ENCODE data around the gene FBLIM1. TPM values are rescaled to one million over a fixed set of nuclear protein-coding genes. Genes with fewer than 3 reads are reported as not detected.
A peak's percentile ranks its signal among the peaks of the same experiment; 100 is the strongest.
"Not testable (repeated sequence)": the region's sequence is repeated elsewhere in the genome, so short reads cannot be mapped to it uniquely, and the experiment has no call there.

Gene FBLIM1
- total RNA-seq, 1 donor, result not detected

- Histone ChIP-seq H3K9me3 (ENCODE audit: low read depth, low read length) (no peaks in the 10 kb centered on the region), H3K27me3 (ENCODE audit: insufficient read depth, low read length) (no peaks in the 10 kb centered on the region), H3K4me3 (ENCODE audit: low read length) (no peak overlapping the region), H3K4me1 (ENCODE audit: insufficient read depth, low read length) (no peaks in the 10 kb centered on the region)
Measured at GRCh38 chr1:15799928-15800835, 41.6 kb downstream of the FBLIM1 start.

DNA sequence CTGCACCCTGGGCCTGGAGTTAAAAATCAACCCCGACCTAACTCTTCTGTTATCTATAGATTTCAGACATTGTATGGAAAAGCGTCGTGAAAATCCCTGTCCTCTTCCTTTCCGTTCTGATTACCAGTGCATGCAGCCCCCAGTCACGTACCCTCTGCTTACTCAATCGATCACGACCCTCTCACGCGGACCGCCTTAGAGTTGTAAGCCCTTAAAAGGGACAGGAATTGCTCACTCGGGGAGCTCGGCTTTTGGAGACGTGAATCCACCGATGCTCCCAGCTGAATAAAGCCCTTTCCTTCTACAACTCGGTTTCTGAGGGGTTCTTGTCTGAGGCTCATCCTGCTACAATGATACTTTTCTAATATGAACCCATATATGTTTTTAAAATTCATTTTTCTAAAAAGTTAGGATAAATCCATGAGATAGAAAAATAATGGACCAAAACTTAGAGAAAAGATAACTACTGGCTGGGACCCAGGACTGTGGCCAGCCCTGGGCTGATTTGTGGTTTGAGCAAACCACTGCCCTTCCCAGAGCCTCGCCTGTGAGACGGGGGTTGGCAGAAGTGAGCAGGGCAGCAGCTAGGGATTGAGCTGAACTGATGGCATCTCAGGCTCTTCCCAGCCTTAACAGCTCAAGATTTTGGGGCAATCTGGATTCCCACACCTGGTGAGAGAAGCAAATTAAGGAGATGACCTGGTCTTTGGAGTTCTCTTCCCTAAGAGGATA is 43.8 kb downstream of the FBLIM1 start:
- H3K9me3 ChIP-seq (ENCODE audit: low read depth, low read length), result no peaks in the 10 kb centered on the region
- no peaks in the 10 kb centered on the region for H3K4me1 ChIP-seq (ENCODE audit: insufficient read depth, low read length)
- H3K27me3 ChIP-seq (ENCODE audit: insufficient read depth, low read length), result no peaks in the 10 kb centered on the region
- no peak overlapping the region for H3K4me3 ChIP-seq (ENCODE audit: low read length)

- Histone ChIP-seq H3K9me3 (ENCODE audit: low read depth, low read length) (no peaks in the 10 kb centered on the region), H3K4me1 (ENCODE audit: insufficient read depth, low read length) (no peaks in the 10 kb centered on the region), H3K4me3 (ENCODE audit: low read length) (no peak overlapping the region), H3K27me3 (ENCODE audit: insufficient read depth, low read length) (no peaks in the 10 kb centered on the region)
Measured at GRCh38 chr1:15803380-15803779, 44.8 kb downstream of the FBLIM1 start.

DNA sequence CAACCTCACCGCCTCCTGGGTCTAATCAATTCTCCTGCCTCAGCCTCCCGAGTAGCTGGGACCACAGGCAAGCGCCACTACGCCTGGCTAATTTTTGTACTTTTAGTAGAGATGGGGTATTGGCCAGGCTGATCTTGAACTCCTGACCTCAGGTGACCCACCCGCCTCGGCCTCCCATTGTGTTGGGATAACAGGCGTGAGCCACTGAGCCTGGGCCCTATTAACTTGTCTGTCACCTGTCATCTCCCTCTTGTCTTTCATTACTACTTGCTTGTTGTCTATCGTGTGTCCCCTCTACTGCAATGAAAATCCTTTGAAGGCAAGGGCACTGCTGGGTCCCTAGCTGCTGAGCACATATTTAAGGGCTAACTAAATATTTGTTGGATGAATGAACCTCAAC is 45.5 kb downstream of the FBLIM1 start:
- Histone ChIP-seq H3K4me3 (ENCODE audit: low read length) (no peak overlapping the region), H3K9me3 (ENCODE audit: low read depth, low read length) (no peaks in the 10 kb centered on the region), H3K27me3 (ENCODE audit: insufficient read depth, low read length) (no peaks in the 10 kb centered on the region), H3K4me1 (ENCODE audit: insufficient read depth, low read length) (no peaks in the 10 kb centered on the region)

- Histone ChIP-seq H3K4me3 (ENCODE audit: low read length) (no peak overlapping the region), H3K4me1 (ENCODE audit: insufficient read depth, low read length) (no peaks in the 10 kb centered on the region), H3K27me3 (ENCODE audit: insufficient read depth, low read length) (no peaks in the 10 kb centered on the region), H3K9me3 (ENCODE audit: low read depth, low read length) (no peaks in the 10 kb centered on the region)
Measured at GRCh38 chr1:15807121-15807520, 48.5 kb downstream of the FBLIM1 start.

GRCh38 chr1:15807549-15807948 is 49.0 kb downstream of the FBLIM1 start, which contains the start of gene UQCRHL:
Gene UQCRHL (minus strand): TSS chr1:15807649. CDS start chr1:15807649, 0 bp downstream.
- not testable (repeated sequence) for H3K4me1 ChIP-seq (ENCODE audit: insufficient read depth, low read length); H3K9me3 ChIP-seq (ENCODE audit: low read depth, low read length); H3K27me3 ChIP-seq (ENCODE audit: insufficient read depth, low read length); H3K4me3 ChIP-seq (ENCODE audit: low read length)

- Histone ChIP-seq H3K27me3 (ENCODE audit: insufficient read depth, low read length) (no peaks in the 10 kb centered on the region), H3K9me3 (ENCODE audit: low read depth, low read length) (no peaks in the 10 kb centered on the region), H3K4me3 (ENCODE audit: low read length) (no peak overlapping the region), H3K4me1 (ENCODE audit: insufficient read depth, low read length) (no peaks in the 10 kb centered on the region)
Measured at GRCh38 chr1:15808955-15809354, 50.4 kb downstream of the FBLIM1 start.

- no peak overlapping the region for H3K4me3 ChIP-seq (ENCODE audit: low read length)
- no peaks in the 10 kb centered on the region for H3K4me1 ChIP-seq (ENCODE audit: insufficient read depth, low read length)
- no peaks in the 10 kb centered on the region for H3K27me3 ChIP-seq (ENCODE audit: insufficient read depth, low read length)
- H3K9me3 ChIP-seq (ENCODE audit: low read depth, low read length), result no peaks in the 10 kb centered on the region
Measured at GRCh38 chr1:15810073-15810472, 51.5 kb downstream of the FBLIM1 start.

- H3K27me3 ChIP-seq (ENCODE audit: insufficient read depth, low read length), result no peaks in the 10 kb centered on the region
- no peak overlapping the region for H3K4me3 ChIP-seq (ENCODE audit: low read length)
- no peaks in the 10 kb centered on the region for H3K9me3 ChIP-seq (ENCODE audit: low read depth, low read length)
- no peaks in the 10 kb centered on the region for H3K4me1 ChIP-seq (ENCODE audit: insufficient read depth, low read length)
Measured at GRCh38 chr1:15816674-15817073, 58.1 kb downstream of the FBLIM1 start.

DNA sequence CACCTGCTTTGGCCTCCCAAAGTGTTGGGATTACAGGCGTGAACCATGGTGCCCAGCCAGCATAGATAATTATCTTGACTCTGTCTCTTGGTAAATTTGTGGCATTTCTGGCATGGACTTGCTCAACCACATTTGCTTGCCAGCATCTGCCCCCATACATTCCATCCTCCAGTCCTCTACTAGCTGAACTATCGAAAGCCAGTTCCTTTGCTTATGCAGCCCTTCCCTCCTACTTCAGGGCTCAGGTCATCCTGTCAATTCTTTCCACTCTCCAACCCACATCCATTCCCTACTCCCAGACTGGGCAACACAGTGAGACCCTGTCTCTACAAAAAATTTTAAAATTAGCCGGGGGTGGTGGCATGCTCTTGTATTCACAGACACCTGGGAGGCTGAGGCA is 61.9 kb downstream of the FBLIM1 start:
- Histone ChIP-seq H3K9me3 (ENCODE audit: low read depth, low read length) (no peaks in the 10 kb centered on the region), H3K4me3 (ENCODE audit: low read length) (no peak overlapping the region), H3K27me3 (ENCODE audit: insufficient read depth, low read length) (no peaks in the 10 kb centered on the region), H3K4me1 (ENCODE audit: insufficient read depth, low read length) (peaks cover 5% of the 10 kb centered on the region)

GRCh38 chr1:15825800-15826199 is 67.2 kb downstream of the FBLIM1 start:
- H3K4me3 ChIP-seq (ENCODE audit: low read length), result no peak overlapping the region
- peaks cover 45% of the 10 kb centered on the region for H3K4me1 ChIP-seq (ENCODE audit: insufficient read depth, low read length)
- H3K9me3 ChIP-seq (ENCODE audit: low read depth, low read length), result no peaks in the 10 kb centered on the region
- no peaks in the 10 kb centered on the region for H3K27me3 ChIP-seq (ENCODE audit: insufficient read depth, low read length)

DNA sequence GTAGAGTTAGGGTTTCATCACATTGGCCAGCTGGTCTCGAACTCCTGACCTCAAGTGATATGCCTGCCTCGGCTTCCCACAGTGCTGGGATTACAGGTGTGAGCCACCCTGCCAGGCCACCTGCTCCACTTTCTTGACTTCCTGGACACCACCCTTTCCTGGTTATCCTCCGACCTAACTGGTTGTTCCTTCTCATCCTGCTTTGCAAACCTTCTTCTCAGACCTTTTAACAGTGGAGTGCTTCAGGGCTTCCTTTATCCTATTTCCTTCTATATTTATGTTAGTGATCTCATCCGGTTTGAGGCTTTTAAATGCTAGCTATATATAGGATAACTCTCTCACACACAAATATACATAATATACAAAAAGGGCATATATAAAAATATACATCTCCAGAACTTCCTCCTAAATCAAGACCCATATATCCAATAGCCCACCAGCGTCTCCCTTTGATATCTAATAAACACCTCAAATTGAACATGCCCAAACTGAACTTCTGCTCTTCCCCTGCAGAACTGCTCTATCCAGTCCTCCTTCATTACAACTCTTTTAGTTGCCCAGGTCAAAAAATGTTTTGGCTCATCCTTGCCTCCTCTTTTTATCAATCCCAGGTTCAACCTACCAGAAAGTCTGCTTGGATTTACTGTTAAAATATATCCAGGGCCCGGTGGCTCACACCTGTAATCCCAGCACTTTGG is 68.4 kb downstream of the FBLIM1 start:
- Histone ChIP-seq H3K4me1 (ENCODE audit: insufficient read depth, low read length) (peaks cover 56% of the 10 kb centered on the region), H3K27me3 (ENCODE audit: insufficient read depth, low read length) (no peaks in the 10 kb centered on the region), H3K9me3 (ENCODE audit: low read depth, low read length) (no peaks in the 10 kb centered on the region), H3K4me3 (ENCODE audit: low read length) (no peak overlapping the region)

DNA sequence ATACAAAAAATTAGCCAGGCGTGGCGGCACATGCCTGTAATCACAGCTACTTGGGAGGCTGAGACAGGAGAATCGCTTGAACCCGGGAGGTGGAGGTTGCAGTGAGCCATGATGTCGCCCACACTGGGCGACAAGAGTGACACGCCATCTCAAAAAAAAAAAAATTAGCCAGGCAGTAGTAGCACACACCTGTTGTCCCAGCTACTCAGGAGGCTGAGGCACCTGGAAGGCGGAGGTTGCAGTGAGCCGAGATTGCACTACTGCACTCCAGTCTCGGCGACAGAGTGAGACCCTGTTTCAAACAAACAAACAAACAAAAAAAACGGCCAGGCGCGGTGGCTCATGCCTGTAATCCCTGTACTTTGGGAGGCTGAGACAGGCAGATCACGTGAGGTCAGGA is 69.0 kb downstream of the FBLIM1 start:
- peaks cover 62% of the 10 kb centered on the region for H3K4me1 ChIP-seq (ENCODE audit: insufficient read depth, low read length)
- not testable (repeated sequence) for H3K27me3 ChIP-seq (ENCODE audit: insufficient read depth, low read length); H3K9me3 ChIP-seq (ENCODE audit: low read depth, low read length); H3K4me3 ChIP-seq (ENCODE audit: low read length)

DNA sequence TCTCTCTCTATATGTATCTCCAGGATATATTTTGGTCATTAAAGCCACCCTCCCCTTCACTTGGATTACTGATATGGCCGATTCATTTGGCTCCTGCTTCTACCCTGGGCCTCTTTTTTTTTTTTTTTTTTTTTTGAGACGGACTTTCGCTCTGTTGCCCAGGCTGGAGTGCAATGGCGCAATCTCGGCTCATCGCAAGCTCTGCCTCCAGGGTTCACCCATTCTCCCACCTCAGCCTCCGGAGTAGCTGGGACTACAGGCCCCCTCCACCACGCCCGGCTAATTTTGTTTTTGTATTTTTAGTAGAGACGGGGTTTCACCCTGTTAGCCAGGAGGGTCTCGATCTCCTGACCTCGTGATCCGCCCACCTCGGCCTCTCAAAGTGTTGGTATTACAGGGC is 70.3 kb downstream of the FBLIM1 start:
- H3K4me3 ChIP-seq (ENCODE audit: low read length); H3K9me3 ChIP-seq (ENCODE audit: low read depth, low read length); H3K27me3 ChIP-seq (ENCODE audit: insufficient read depth, low read length): not testable (repeated sequence)
- peaks cover 74% of the 10 kb centered on the region for H3K4me1 ChIP-seq (ENCODE audit: insufficient read depth, low read length)

GRCh38 chr1:15830258-15830657 is 71.7 kb downstream of the FBLIM1 start:
- H3K9me3 ChIP-seq (ENCODE audit: low read depth, low read length), result no peaks in the 10 kb centered on the region
- peaks cover 71% of the 10 kb centered on the region for H3K4me1 ChIP-seq (ENCODE audit: insufficient read depth, low read length)
- H3K27me3 ChIP-seq (ENCODE audit: insufficient read depth, low read length), result no peaks in the 10 kb centered on the region
- H3K4me3 ChIP-seq (ENCODE audit: low read length), result peak overlapping the region; percentile 2

Measured in mononuclear cell (primary cell).